Stimulated activated CD8-positive, alpha-beta memory T cell treated with anti-CD3 and anti-CD28 coated beads, Interleukin-12 subunit alpha, Interleukin-12 subunit beta, amount 100 ng/mL, for 4 hours (primary cell): ENCODE measurements around the gene BRD2.

Experiments used
- DNase-seq: peaks from one replicate; pipeline ENCODE4 v3.0.0-alpha.2; 2020; ENCODE audit warnings: low read depth

Gene BRD2

GRCh38 chr6:32993363-32993973 is 25.1 kb downstream of the BRD2 start:
- DNase-seq, result no peak

DNA sequence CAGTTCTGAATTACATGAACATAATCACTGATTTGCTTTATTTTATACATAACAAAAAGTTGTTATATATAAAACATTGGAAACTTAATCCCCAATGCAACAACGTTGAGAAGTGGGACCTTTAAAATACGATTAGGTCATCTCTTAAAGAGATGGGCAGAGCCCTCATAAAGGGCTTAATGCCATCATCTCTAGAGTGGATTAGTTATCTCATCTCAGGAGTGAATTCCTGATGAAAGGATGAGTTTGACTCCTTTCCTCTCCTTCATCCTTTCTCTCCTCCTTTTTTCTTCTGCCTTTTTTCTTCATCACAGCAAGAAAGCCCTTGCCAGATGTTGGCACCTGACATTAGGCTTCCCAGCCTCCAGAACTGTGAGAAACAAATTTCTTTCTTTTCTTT is 27.1 kb downstream of the BRD2 start:
- no peak for DNase-seq

DNA sequence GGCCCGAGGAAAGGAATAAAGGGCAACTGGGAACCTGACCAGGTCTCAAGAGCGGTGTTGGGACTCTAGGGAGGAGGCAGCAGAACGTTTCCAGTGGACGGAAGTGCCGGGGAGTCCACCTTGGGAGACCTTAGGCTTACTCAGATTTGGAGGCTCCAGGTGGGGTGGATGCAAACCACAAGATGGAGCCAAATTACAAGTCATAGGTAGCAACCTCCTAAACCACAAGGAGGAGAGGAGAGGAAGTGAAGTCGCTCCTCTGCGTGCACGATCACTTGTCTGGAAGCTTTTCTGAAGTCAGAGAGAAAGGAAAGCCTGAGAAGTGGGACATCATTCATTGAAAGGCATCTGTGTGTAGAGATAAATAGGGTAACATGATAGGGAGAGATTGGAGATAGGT is 31.7 kb downstream of the BRD2 start:
- DNase-seq, result no peak

DNA sequence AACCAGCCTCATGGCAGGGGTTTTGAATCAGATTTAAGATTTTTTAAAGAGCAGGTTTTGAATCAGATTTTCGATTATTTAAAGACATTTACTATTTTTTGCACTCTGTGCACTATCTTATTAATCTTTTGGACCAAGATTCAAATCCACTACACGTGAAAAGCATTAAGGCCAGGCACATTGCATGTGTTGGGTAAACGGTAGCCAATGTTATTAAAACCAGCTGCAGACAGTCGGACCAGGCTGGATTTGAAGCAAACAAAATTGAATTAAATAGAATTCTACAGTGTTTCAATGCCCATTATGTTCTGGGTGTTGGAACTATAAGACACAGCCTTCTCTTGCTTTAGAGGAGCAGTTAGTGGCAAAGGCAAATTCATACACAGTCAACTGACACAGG is 33.3 kb downstream of the BRD2 start:
- no peak for DNase-seq

GRCh38 chr6:33004940-33005339 is 36.5 kb downstream of the BRD2 start:
- DNase-seq, result no peak

GRCh38 chr6:33007831-33008400 is 39.5 kb downstream of the BRD2 start:
- no peak for DNase-seq

GRCh38 chr6:33008944-33009861 is 40.8 kb downstream of the BRD2 start, which contains the start of gene HLA-DOA:
HLA-DOA (minus strand) TSS chr6:33009591.
- no peak for DNase-seq

GRCh38 chr6:33010356-33010755 is 42.0 kb downstream of the BRD2 start:
- no peak for DNase-seq

DNA sequence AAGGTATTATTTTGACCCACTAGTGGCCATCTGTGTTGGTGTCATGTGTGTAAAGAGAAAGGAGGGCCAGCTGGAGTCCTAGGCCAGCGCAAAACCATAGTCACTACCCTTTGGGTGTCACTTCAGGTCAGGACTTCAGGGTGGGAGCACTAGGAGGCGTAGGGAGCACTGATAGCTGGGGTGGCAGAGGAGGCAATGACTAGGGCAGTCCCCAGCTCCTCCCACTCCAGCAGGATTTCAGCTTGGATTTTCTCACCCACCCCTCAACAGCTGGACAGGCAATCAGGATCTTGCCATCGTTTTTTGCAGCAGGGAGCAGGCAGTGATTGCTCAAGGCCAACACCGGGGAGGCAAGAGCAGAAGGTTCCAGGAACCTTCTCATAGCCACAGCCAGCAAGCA is 45.2 kb downstream of the BRD2 start:
- no peak for DNase-seq

DNA sequence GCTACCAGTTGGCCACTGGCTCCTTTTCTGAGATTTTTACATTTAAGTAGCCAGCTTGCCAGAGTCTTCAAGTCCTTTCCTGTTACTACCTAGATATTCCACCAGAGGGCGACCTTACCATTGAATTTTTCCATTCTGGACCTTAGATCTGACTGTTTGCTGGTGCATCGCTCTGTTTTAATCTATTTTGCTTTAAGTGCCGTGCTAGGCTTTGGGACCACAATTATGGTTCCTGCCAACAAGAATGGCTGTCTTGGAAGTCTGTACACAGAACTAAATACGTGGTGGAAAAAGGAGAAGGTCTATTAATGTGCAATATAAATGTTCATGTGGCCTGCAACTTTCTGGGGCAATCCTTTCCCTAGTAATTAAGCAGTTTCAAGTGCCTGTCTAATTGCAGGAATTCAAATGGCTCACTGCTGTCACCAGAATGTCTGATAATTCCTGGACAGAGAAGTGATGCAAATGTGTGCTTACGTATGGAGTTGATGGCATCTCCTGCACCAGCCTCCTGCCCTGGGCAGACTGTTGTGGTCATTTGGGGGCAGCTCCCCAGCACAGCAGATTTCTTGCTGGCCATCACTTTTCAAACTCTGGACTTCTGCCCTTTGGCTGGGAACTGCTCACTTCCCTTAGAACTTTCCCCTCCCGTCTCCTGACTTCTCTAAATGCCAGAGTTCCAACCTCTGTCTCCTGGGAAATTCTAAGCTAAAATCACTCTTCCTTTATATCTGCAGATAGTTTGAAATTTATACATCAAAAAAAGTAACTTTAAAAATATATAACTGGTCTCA is 46.6 kb downstream of the BRD2 start:
- no peak for DNase-seq

- no peak for DNase-seq
These were observed 47.4 kb downstream of the BRD2 start for GRCh38 chr6:33015798-33016197.

DNA sequence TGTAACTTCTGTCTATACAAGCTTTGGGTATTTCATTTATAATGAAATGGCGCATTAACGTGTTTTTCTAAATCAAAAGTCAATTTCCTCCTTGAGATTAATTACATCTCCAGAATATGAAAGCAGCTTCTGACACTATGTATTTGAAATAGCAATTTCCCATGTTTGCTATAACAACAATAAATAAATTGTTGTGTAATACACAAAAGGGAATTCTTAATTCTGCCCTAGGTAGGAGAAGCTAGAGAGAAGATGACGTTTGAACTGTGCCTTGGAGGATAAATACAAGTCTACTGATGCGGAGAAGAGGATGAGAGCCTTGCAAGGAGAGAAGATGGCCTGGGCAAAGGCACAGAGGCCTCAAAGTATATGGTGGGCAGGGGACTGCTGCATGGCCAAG is 48.6 kb downstream of the BRD2 start:
- no peak for DNase-seq

GRCh38 chr6:33017694-33018353 is 49.4 kb downstream of the BRD2 start:
- DNase-seq, result no peak

DNA sequence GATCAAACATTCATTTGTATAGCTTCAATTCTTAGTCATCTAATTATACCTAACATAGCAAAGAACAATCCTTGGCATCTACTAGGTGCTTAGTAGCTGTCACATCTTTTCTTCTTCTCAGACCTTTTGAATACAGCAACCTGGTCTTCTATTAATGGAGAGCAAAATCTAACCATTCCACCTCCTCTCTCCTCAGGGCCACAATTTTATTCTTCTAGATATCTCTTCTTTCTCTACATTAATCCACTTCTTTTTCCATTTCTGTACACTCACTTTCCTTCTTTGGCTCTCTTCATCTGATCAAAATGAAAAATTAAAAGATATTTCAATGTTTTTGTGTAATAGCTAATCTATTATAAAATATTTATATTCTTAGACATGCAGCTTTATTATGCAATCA is 50.0 kb downstream of the BRD2 start:
- no peak for DNase-seq

GRCh38 chr6:33018904-33019303 is 50.5 kb downstream of the BRD2 start:
- no peak for DNase-seq

GRCh38 chr6:33019372-33019771 is 51.0 kb downstream of the BRD2 start:
- DNase-seq, result no peak

DNA sequence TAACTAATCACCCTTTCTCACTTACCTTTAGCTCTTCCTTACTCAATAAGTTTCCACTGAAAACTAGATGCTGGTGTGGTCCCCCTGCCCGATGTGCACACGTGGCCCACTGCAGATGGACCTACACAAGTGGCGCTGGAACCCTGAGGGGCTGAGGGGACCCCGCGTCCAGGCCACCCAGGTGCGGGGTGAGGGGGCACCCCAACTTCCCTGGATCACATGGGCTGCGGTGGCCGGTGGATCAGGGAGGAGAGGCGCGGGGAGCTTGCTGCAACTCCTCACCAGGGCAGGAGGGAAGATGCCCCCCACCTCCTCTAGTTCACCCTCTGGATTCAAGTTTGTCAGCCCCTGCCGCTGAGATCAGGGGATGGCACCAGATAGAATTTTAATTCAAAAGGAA is 53.5 kb downstream of the BRD2 start:
- DNase-seq, result no peak

- no peak for DNase-seq
These were observed 55.1 kb downstream of the BRD2 start for GRCh38 chr6:33023536-33023935.

GRCh38 chr6:33024521-33024920 is 56.1 kb downstream of the BRD2 start:
- DNase-seq, result no peak

DNA sequence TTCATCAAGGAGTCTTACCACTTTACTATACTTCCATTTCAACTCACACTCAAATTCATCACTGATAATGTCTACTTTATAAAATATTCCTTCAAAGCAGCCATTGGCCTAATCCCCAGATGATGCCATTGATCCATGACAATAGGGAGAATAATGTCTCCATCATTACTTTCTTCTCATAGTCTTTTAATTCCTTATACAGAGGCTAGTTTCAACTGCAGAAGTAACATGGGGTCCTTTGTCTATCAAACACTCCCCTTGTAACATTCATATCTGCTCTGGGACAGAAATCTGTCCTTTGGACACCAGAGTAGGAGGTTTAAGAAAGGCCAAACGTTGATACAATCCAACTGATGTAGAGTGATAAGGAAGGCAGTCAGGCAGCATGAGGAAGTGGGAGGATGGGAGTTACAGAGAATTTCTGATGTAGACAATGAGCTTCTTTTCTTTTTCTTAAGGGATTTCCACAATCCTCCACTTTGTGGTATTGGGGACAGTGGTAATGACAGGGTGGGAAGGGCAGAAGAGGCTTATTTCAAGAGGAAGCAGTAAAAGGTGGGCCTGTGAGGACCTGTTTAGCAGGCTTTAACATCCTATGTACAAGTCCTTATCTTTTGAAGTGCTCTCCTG is 59.9 kb downstream of the BRD2 start:
- no peak for DNase-seq
